ENCODE data around the gene ABCC1.

Gene ABCC1

DNA sequence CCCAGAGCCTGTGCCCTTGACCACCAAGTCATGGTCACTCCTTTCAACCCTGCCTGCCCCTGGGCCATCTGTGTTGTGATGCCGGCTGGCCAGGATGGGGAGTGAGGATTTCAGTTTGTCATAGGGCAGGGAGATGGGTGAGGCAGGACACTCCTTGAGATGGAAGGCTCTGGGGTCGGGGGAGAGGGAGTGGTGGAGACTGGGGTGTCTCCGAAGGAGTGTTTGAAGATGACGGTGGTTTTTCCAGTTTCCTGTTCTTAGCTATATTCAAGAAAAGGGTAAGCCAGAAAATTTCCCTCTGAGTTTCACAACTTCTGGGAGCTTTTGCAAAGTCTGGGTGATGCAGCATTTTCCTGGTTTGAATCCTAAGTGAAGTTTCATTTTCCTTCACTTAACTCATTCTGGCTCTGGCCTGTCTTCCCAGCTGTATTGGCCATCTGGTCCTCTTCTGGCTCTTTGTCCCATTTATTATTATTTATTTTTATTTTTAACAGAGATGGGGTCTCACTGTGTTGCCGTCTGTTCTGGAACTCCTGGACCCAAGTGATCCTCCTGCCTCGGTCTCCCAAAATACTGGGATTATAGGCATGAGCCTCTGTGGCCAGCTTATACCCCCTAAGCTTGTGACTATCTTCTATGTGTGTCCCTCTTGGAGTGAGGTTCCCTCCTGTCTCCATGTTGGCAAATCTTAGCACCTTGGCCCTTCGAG, 27.7 kb downstream of the ABCC1 start:
- DNase-seq, result no peak
- Histone ChIP-seq H3K27ac (ENCODE audit: low read length) (no peak overlapping the region), H2AFZ (ENCODE audit: low read depth, low read length) (no peak overlapping the region), H3K9me3 (ENCODE audit: insufficient read depth, low read length, severe bottlenecking) (peaks cover 57% of the 10 kb centered on the region), H3K79me2 (ENCODE audit: insufficient read depth, low read length) (peaks cover 92% of the 10 kb centered on the region), H3K9ac (ENCODE audit: low read depth, low read length) (no peak overlapping the region), H3K4me3 (ENCODE audit: low read depth in 1 of 2, low read length in 2 of 2) (no peak overlapping the region), H3K4me1 (ENCODE audit: insufficient read depth, low read length) (no peaks in the 10 kb centered on the region), H4K20me1 (ENCODE audit: insufficient read depth, low read length) (peaks cover 4% of the 10 kb centered on the region; the same call in 1 of the 2 replicates), H3K4me2 (ENCODE audit: insufficient read depth, low read length) (no peak overlapping the region), H3K36me3 (ENCODE audit: insufficient read depth, low read length) (peaks cover 42% of the 10 kb centered on the region), H3K27me3 (ENCODE audit: insufficient read depth, low read length, poor library complexity) (no peaks in the 10 kb centered on the region)
- TF ChIP-seq, protein P1, sequence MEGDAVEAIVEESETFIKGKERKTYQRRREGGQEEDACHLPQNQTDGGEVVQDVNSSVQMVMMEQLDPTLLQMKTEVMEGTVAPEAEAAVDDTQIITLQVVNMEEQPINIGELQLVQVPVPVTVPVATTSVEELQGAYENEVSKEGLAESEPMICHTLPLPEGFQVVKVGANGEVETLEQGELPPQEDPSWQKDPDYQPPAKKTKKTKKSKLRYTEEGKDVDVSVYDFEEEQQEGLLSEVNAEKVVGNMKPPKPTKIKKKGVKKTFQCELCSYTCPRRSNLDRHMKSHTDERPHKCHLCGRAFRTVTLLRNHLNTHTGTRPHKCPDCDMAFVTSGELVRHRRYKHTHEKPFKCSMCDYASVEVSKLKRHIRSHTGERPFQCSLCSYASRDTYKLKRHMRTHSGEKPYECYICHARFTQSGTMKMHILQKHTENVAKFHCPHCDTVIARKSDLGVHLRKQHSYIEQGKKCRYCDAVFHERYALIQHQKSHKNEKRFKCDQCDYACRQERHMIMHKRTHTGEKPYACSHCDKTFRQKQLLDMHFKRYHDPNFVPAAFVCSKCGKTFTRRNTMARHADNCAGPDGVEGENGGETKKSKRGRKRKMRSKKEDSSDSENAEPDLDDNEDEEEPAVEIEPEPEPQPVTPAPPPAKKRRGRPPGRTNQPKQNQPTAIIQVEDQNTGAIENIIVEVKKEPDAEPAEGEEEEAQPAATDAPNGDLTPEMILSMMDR (IDR thresholded peaks at IDR 0.05; ENCODE audit: borderline replicate concordance, extremely low read depth, low read length, poor library complexity, severe bottlenecking), result no peak
- no peak for TF ChIP-seq EZH2 (IDR thresholded peaks at IDR 0.05; ENCODE audit: borderline replicate concordance, low read depth, low read length, severe bottlenecking)
- ATAC-seq (ENCODE audit: insufficient read depth, low read depth), result no peak

GRCh38 chr16:15979801-15980200, 30.4 kb downstream of the ABCC1 start:
- H3K9me3 ChIP-seq (ENCODE audit: insufficient read depth, low read length, severe bottlenecking), result peaks cover 52% of the 10 kb centered on the region
- H2AFZ ChIP-seq (ENCODE audit: low read depth, low read length), result no peak overlapping the region
- DNase-seq (no peak), ATAC-seq (ENCODE audit: insufficient read depth, low read depth) (no peak)
- H3K4me3 ChIP-seq (ENCODE audit: low read depth in 1 of 2, low read length in 2 of 2), result no peak overlapping the region
- peaks cover 97% of the 10 kb centered on the region for H3K79me2 ChIP-seq (ENCODE audit: insufficient read depth, low read length)
- H4K20me1 ChIP-seq (ENCODE audit: insufficient read depth, low read length), result peaks cover 5% of the 10 kb centered on the region; the same call in 1 of the 2 replicates
- H3K4me1 ChIP-seq (ENCODE audit: insufficient read depth, low read length), result no peaks in the 10 kb centered on the region
- no peak overlapping the region for H3K27ac ChIP-seq (ENCODE audit: low read length)
- no peak for TF ChIP-seq EZH2 (IDR thresholded peaks at IDR 0.05; ENCODE audit: borderline replicate concordance, low read depth, low read length, severe bottlenecking)
- TF ChIP-seq, protein P1 (IDR thresholded peaks at IDR 0.05; ENCODE audit: borderline replicate concordance, extremely low read depth, low read length, poor library complexity, severe bottlenecking), result no peak
- no peak overlapping the region for H3K4me2 ChIP-seq (ENCODE audit: insufficient read depth, low read length)
- peaks cover 37% of the 10 kb centered on the region for H3K36me3 ChIP-seq (ENCODE audit: insufficient read depth, low read length)
- H3K27me3 ChIP-seq (ENCODE audit: insufficient read depth, low read length, poor library complexity), result no peaks in the 10 kb centered on the region
- H3K9ac ChIP-seq (ENCODE audit: low read depth, low read length), result no peak overlapping the region

DNA sequence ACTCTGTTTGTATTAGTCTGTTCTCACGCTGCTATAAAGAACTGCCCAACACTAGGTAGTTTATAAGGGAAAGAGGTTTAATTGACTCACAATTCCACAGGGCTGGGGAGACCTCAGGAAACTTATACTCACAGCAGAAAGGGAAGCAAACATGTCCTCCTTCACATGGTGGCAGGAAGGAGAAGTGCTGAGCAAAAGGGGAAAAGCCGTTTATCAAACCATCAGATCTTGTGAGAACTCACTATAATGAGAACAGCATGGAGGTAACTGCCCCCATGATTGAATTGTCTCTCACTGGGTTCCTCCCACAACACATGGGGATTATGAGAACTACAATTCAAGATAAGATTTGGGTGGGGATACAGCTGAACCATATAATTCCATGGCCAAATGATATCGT, 30.9 kb downstream of the ABCC1 start:
- Histone ChIP-seq H3K9ac (ENCODE audit: low read depth, low read length) (no peak overlapping the region), H3K9me3 (ENCODE audit: insufficient read depth, low read length, severe bottlenecking) (peaks cover 52% of the 10 kb centered on the region), H3K27ac (ENCODE audit: low read length) (no peak overlapping the region), H4K20me1 (ENCODE audit: insufficient read depth, low read length) (peaks cover 9% of the 10 kb centered on the region; the same call in 1 of the 2 replicates), H2AFZ (ENCODE audit: low read depth, low read length) (no peak overlapping the region), H3K4me2 (ENCODE audit: insufficient read depth, low read length) (no peak overlapping the region), H3K79me2 (ENCODE audit: insufficient read depth, low read length) (peaks cover 96% of the 10 kb centered on the region), H3K36me3 (ENCODE audit: insufficient read depth, low read length) (peaks cover 37% of the 10 kb centered on the region), H3K4me3 (ENCODE audit: low read depth in 1 of 2, low read length in 2 of 2) (no peak overlapping the region), H3K4me1 (ENCODE audit: insufficient read depth, low read length) (no peaks in the 10 kb centered on the region), H3K27me3 (ENCODE audit: insufficient read depth, low read length, poor library complexity) (no peaks in the 10 kb centered on the region)
- ATAC-seq (ENCODE audit: insufficient read depth, low read depth) (no peak), DNase-seq (no peak)
- TF ChIP-seq, protein P1 (IDR thresholded peaks at IDR 0.05; ENCODE audit: borderline replicate concordance, extremely low read depth, low read length, poor library complexity, severe bottlenecking), result no peak
- TF ChIP-seq EZH2 (IDR thresholded peaks at IDR 0.05; ENCODE audit: borderline replicate concordance, low read depth, low read length, severe bottlenecking), result no peak

Measured in DND-41 (cell line).